GM23338 (cell line): ENCODE measurements around the gene SCFD2. TPM values are rescaled to one million over a fixed set of nuclear protein-coding genes. Genes with fewer than 3 reads are reported as not detected.
"Not testable (repeated sequence)": the region's sequence is repeated elsewhere in the genome, so short reads cannot be mapped to it uniquely, and the experiment has no call there.

ENCODE experiments used
- ATAC-seq: fragments of 200-7000 bp; cut with Tn5 transposase; 3 replicates; pipeline ENCODE4 v1.9.1; 2020
- DNase-seq: peaks from one replicate; pipeline ENCODE4 v3.0.0-alpha.2; 2015; ENCODE audit warnings: low spot score
- H2AFZ ChIP-seq: fragments of 200-600 bp; sonication (generic); 2 replicates; pipeline ENCODE4 v1.8.0; 2016; ENCODE audit warnings: antibody characterized with exemption, mild to moderate bottlenecking, moderate library complexity
- H3F3A ChIP-seq: fragments of 200-600 bp; sonication (generic); replicated peaks from 2 replicates; pipeline ENCODE4 v1.8.0; 2017; ENCODE audit warnings: antibody characterized with exemption, mixed run types, low read depth
- H3K27ac ChIP-seq: fragments of 200-600 bp; sonication (generic); 2 replicates; pipeline ENCODE4 v1.6.1; 2016; ENCODE audit warnings: low read depth
- H3K27me3 ChIP-seq: fragments of 200-600 bp; sonication (generic); 2 replicates; pipeline ENCODE4 v1.8.0; 2016; ENCODE audit warnings: mild to moderate bottlenecking, mixed run types, moderate library complexity; ENCODE audit not compliant: insufficient read depth
- H3K36me3 ChIP-seq: fragments of 200-600 bp; sonication (generic); 2 replicates; pipeline ENCODE4 v1.8.0; 2016; ENCODE audit warnings: mild to moderate bottlenecking; ENCODE audit not compliant: insufficient read depth
- H3K4me1 ChIP-seq: fragments of 200-600 bp; sonication (generic); 2 replicates; pipeline ENCODE4 v1.8.0; 2016; ENCODE audit warnings: mild to moderate bottlenecking, moderate library complexity; ENCODE audit not compliant: insufficient read depth
- H3K4me2 ChIP-seq: fragments of 200-600 bp; sonication (generic); 2 replicates; pipeline ENCODE4 v1.7.1; 2017; ENCODE audit warnings: mixed run types
- H3K4me3 ChIP-seq: fragments of 200-600 bp; sonication (generic); 2 replicates; pipeline ENCODE4 v1.6.1; 2016; ENCODE audit warnings: mixed run types
- H3K79me2 ChIP-seq: fragments of 200-600 bp; sonication (generic); replicated peaks from 2 replicates; pipeline ENCODE4 v1.8.0; 2017; ENCODE audit warnings: mild to moderate bottlenecking; ENCODE audit not compliant: insufficient read depth
- H3K9me2 ChIP-seq: fragments of 200-600 bp; sonication (generic); 2 replicates; pipeline ENCODE4 v1.8.0; 2017; ENCODE audit not compliant: insufficient read depth
- H4K20me1 ChIP-seq: fragments of 200-600 bp; sonication (generic); replicated peaks from 2 replicates; pipeline ENCODE4 v1.8.0; 2017; ENCODE audit warnings: mild to moderate bottlenecking; ENCODE audit not compliant: insufficient read depth
- H3K27ac Mint-ChIP-seq: 2 replicates; pipeline ENCODE4 v1.8.0; 2020; ENCODE audit warnings: inconsistent platforms, mild to moderate bottlenecking, moderate library complexity, mixed read lengths
- H3K27me3 Mint-ChIP-seq: 3 replicates; pipeline ENCODE4 v1.8.0; 2022; ENCODE audit warnings: low read depth, mild to moderate bottlenecking, moderate library complexity, mixed read lengths, inconsistent platforms; ENCODE audit not compliant: insufficient read depth, poor library complexity
- H3K36me3 Mint-ChIP-seq: 3 replicates; pipeline ENCODE4 v1.8.0; 2021; ENCODE audit warnings: low read depth, mild to moderate bottlenecking, inconsistent platforms, moderate library complexity, mixed read lengths
- H3K4me1 Mint-ChIP-seq: 3 replicates; pipeline ENCODE4 v1.8.0; 2020; ENCODE audit warnings: mild to moderate bottlenecking, inconsistent platforms, mixed read lengths
- H3K4me3 Mint-ChIP-seq: 3 replicates; pipeline ENCODE4 v1.8.0; 2021; ENCODE audit warnings: moderate library complexity, mild to moderate bottlenecking, inconsistent platforms, mixed read lengths
- H3K9me3 Mint-ChIP-seq: 3 replicates; pipeline ENCODE4 v1.8.0; 2020; ENCODE audit warnings: moderate library complexity, mild to moderate bottlenecking, inconsistent platforms, mixed read lengths
- CREB1 ChIP-seq: fragments of 250-450 bp; sonication (Bioruptor Pico); IDR thresholded peaks from 2 replicates; pipeline ENCODE4 v1.5.0; 2020; ENCODE audit warnings: low read depth, mild to moderate bottlenecking, moderate library complexity
- ETS1 ChIP-seq: IDR thresholded peaks from 2 replicates; pipeline ENCODE4 v1.6.1; 2016; ENCODE audit warnings: antibody characterized with exemption
- EZH2 ChIP-seq: fragments of 200-600 bp; sonication (generic); IDR thresholded peaks from one replicate; pipeline ENCODE4 v1.8.0; 2017; ENCODE audit warnings: antibody characterized with exemption, mild to moderate bottlenecking, low read depth; ENCODE audit not compliant: unreplicated experiment
- EZH2phosphoT487 ChIP-seq: fragments of 200-600 bp; sonication (generic); IDR thresholded peaks from one replicate; pipeline ENCODE4 v1.8.1; 2018; ENCODE audit warnings: antibody characterized with exemption; ENCODE audit not compliant: unreplicated experiment
- JUNB ChIP-seq: IDR thresholded peaks from one replicate; pipeline ENCODE4 v1.6.1; 2016; ENCODE audit warnings: antibody characterized with exemption; ENCODE audit not compliant: unreplicated experiment
- ZNF114 ChIP-seq: fragments of 250-450 bp; sonication (Bioruptor Pico); IDR thresholded peaks from 2 replicates; pipeline ENCODE4 v1.5.0; 2020; ENCODE audit warnings: mild to moderate bottlenecking, moderate library complexity
- ZNF331 ChIP-seq: fragments of 250-450 bp; sonication (Bioruptor Pico); IDR thresholded peaks from 2 replicates; pipeline ENCODE4 v1.5.0; 2020; ENCODE audit warnings: low read depth, mild to moderate bottlenecking, moderate library complexity
- polyA plus RNA-seq: library from polyadenylated mRNA; unstranded; fragments of >200 nt; fragmentation: Nextera tagmentation; extraction: Ambion mirVana; gene quantifications from 2 replicates; pipeline ENCODE4 v1.2.1, GENCODE V29; 2016
- total RNA-seq: library from RNA; depleted of rRNA; stranded (reverse); fragments of >200 nt; shearing (Covaris generic); gene quantifications from 2 replicates; pipeline ENCODE4 v1.2.3, GENCODE V29; 2014

Gene SCFD2
- total and polyA plus RNA-seq, 2 experiments from 2014 or later = 5.7 to 17.5 TPM

- Histone ChIP-seq H3K9me2 (0 out of 2 replicates have a peak, but pooled peaks cover 2% of the 10 kb centered on the region), H3K4me3 (no peak overlapping the region), H3K36me3 (no peaks in the 10 kb centered on the region), H2AFZ (no peak overlapping the region), H3K4me2 (no peak overlapping the region), H3K27me3 (no peaks in the 10 kb centered on the region), H4K20me1 (no peaks in the 10 kb centered on the region), H3K79me2 (no peaks in the 10 kb centered on the region), H3F3A (no peaks in the 10 kb centered on the region), H3K4me1 (no peaks in the 10 kb centered on the region), H3K27ac (no peak overlapping the region)
- ATAC-seq (no peak), DNase-seq (no peak)
- Mint-ChIP-seq H3K4me1 (peaks cover 2% of the 10 kb centered on the region; the same call in 2 of the 3 replicates), H3K27ac (no peak overlapping the region), H3K36me3 (no peaks in the 10 kb centered on the region), H3K27me3 (peaks cover 4% of the 10 kb centered on the region), H3K9me3 (no peaks in the 10 kb centered on the region), H3K4me3 (no peak overlapping the region)
- TF ChIP-seq EZH2phosphoT487 = no peak
- no peak for TF ChIP-seq ZNF331 (CRISPR knock-in tag)
- TF ChIP-seq JUNB = no peak
- no peak for TF ChIP-seq ZNF114
- no peak for TF ChIP-seq ETS1
- TF ChIP-seq CREB1 (CRISPR knock-in tag) = no peak
Measured at GRCh38 chr4:53147197-53147596, 218.7 kb downstream of the SCFD2 start.

DNA sequence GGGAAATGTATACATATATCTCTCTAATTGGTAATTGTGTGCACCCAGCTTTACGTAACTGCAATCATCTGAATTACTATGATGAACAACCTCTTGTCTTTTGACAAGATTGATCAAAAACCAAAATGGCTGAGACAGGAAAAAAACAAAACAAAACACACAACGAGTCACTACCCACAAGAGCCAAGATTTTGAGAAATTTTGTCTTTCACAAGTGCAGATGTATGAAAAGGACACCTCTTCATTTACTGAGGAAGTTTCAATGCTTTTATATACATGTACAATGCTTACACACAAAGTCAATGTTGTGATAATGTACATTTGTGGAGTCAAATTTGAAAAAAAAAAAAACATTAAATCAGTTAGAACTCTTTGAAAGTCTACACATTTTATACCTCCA is 224.6 kb downstream of the SCFD2 start:
- Histone ChIP-seq H3K79me2 (no peaks in the 10 kb centered on the region), H3K4me3 (no peak overlapping the region), H3K4me2 (no peak overlapping the region), H2AFZ (no peak overlapping the region), H3K27ac (no peak overlapping the region), H4K20me1 (no peaks in the 10 kb centered on the region), H3K27me3 (no peaks in the 10 kb centered on the region), H3K36me3 (no peaks in the 10 kb centered on the region), H3K9me2 (no peaks in the 10 kb centered on the region), H3F3A (no peaks in the 10 kb centered on the region), H3K4me1 (no peaks in the 10 kb centered on the region)
- Mint-ChIP-seq H3K27ac (no peak overlapping the region), H3K36me3 (peaks cover 14% of the 10 kb centered on the region; the same call in 2 of the 3 replicates), H3K9me3 (peaks cover 17% of the 10 kb centered on the region), H3K4me3 (no peak overlapping the region), H3K27me3 (no peaks in the 10 kb centered on the region), H3K4me1 (no peaks in the 10 kb centered on the region)
- ATAC-seq (no peak), DNase-seq (no peak)
- TF ChIP-seq EZH2phosphoT487 (no peak), CREB1 (CRISPR knock-in tag) (no peak), EZH2 (no peak)

- H3K4me1 ChIP-seq, H3K79me2 ChIP-seq, ATAC-seq, H3F3A ChIP-seq, DNase-seq, H3K4me3 Mint-ChIP-seq, H4K20me1 ChIP-seq, H3K27me3 Mint-ChIP-seq, H3K4me2 ChIP-seq, H3K4me1 Mint-ChIP-seq, H3K36me3 ChIP-seq, H3K4me3 ChIP-seq, H3K27me3 ChIP-seq, H2AFZ ChIP-seq, H3K27ac ChIP-seq, H3K27ac Mint-ChIP-seq, H3K9me2 ChIP-seq: not testable (repeated sequence)
- peaks cover 14% of the 10 kb centered on the region; the same call in 2 of the 3 replicates for H3K36me3 Mint-ChIP-seq
- peaks cover 17% of the 10 kb centered on the region for H3K9me3 Mint-ChIP-seq
Measured at GRCh38 chr4:53139256-53139655, 226.6 kb downstream of the SCFD2 start.
